Mesodermal cell (in vitro differentiated cells): ENCODE results near the gene POM121L2.
"Not testable (repeated sequence)": the region's sequence is repeated elsewhere in the genome, so short reads cannot be mapped to it uniquely, and the experiment has no call there.

Experiments used
- H3K27ac ChIP-seq: 2 replicates; pipeline ENCODE4 v1.7.0; 2013; ENCODE audit warnings: mild to moderate bottlenecking, low read depth, low read length, moderate library complexity; ENCODE audit not compliant: severe bottlenecking
- H3K36me3 ChIP-seq: 2 replicates; pipeline ENCODE4 v1.7.1; 2013; ENCODE audit warnings: mild to moderate bottlenecking, low read length, moderate library complexity; ENCODE audit not compliant: control insufficient read depth, insufficient read depth
- H3K4me1 ChIP-seq: one replicate; pipeline ENCODE4 v1.7.1; 2013; ENCODE audit warnings: mild to moderate bottlenecking, low read length; ENCODE audit not compliant: insufficient read depth, control insufficient read depth, poor library complexity, severe bottlenecking
- H3K4me3 ChIP-seq: 2 replicates; pipeline ENCODE4 v1.7.0; 2013; ENCODE audit warnings: low read length, control low read depth, mild to moderate bottlenecking; ENCODE audit not compliant: insufficient read depth, poor library complexity, severe bottlenecking; ENCODE audit errors: extremely low read depth
- H3K9me3 ChIP-seq: 2 replicates; pipeline ENCODE4 v1.7.1; 2013; ENCODE audit warnings: mild to moderate bottlenecking, low read length, moderate library complexity; ENCODE audit not compliant: control insufficient read depth
- WGBS, 2 experiments: methylation state at CpG; one replicate each; pipeline ENCODE4 v1.1.5; 2013; ENCODE audit warnings: missing lambda C conversion rate in 2 of 2; ENCODE audit not compliant: insufficient coverage in 2 of 2; 5-methylcytosine and 5-hydroxymethylcytosine counted together

Gene POM121L2

GRCh38 chr6:27280064-27280539, 32.0 kb downstream of the POM121L2 start:
- no peaks in the 10 kb centered on the region for H3K9me3 ChIP-seq
- no peaks in the 10 kb centered on the region for H3K4me1 ChIP-seq
- 3% methylated on average over 6 of the region's 17 CpGs; no CpG with 5 or more reads in 1 of the 2 experiments for WGBS, 2 experiments
- H3K27ac ChIP-seq, result no peak overlapping the region
- H3K4me3 ChIP-seq, result peak overlapping the region; percentile 58
- H3K36me3 ChIP-seq, result no peaks in the 10 kb centered on the region

- 1 to 5% methylated on average over 16 of the region's 24 CpGs for WGBS, 2 experiments
- H3K4me1 ChIP-seq, result no peaks in the 10 kb centered on the region
- H3K27ac ChIP-seq, result no peak overlapping the region
- peak overlapping the region; percentile 58 for H3K4me3 ChIP-seq
- no peaks in the 10 kb centered on the region for H3K9me3 ChIP-seq
- no peaks in the 10 kb centered on the region for H3K36me3 ChIP-seq
These were observed 32.5 kb downstream of the POM121L2 start for GRCh38 chr6:27279513-27280063.

GRCh38 chr6:27275025-27275956, 36.8 kb downstream of the POM121L2 start:
- Histone ChIP-seq H3K4me1 (no peaks in the 10 kb centered on the region), H3K9me3 (no peaks in the 10 kb centered on the region), H3K27ac (no peak overlapping the region), H3K36me3 (no peaks in the 10 kb centered on the region), H3K4me3 (no peak overlapping the region)
- 38 to 39% methylated on average over 30 to 31 of the region's 36 CpGs for WGBS, 2 experiments

GRCh38 chr6:27273783-27274182, 38.3 kb downstream of the POM121L2 start:
- WGBS, 2 experiments, result 72 to 76% methylated on average over 11 of the region's 11 CpGs
- H3K27ac ChIP-seq, result no peak overlapping the region
- H3K4me3 ChIP-seq, result no peak overlapping the region
- no peaks in the 10 kb centered on the region for H3K9me3 ChIP-seq
- no peaks in the 10 kb centered on the region for H3K36me3 ChIP-seq
- H3K4me1 ChIP-seq, result no peaks in the 10 kb centered on the region

- Histone ChIP-seq H3K4me1 (no peaks in the 10 kb centered on the region), H3K4me3 (no peak overlapping the region), H3K36me3 (no peaks in the 10 kb centered on the region), H3K9me3 (no peaks in the 10 kb centered on the region), H3K27ac (no peak overlapping the region)
- 89 to 95% methylated on average over 7 to 12 of the region's 14 CpGs for WGBS, 2 experiments
These were observed 43.3 kb downstream of the POM121L2 start for GRCh38 chr6:27268803-27269202.

- WGBS, 2 experiments, result 51 to 74% methylated on average over 15 to 21 of the region's 22 CpGs
- no peak overlapping the region for H3K4me3 ChIP-seq
These were observed 44.1 kb downstream of the POM121L2 start for GRCh38 chr6:27267857-27268434.

GRCh38 chr6:27267003-27267402, 45.1 kb downstream of the POM121L2 start:
- not testable (repeated sequence) for H3K36me3 ChIP-seq, H3K4me3 ChIP-seq, H3K9me3 ChIP-seq, H3K27ac ChIP-seq, H3K4me1 ChIP-seq
- 83 to 87% methylated on average over 3 of the region's 3 CpGs for WGBS, 2 experiments

More at GRCh38 chr6:27267857-27268434, 44.1 kb downstream of the POM121L2 start:
- no peak overlapping the region for H3K27ac ChIP-seq
- H3K36me3 ChIP-seq, result no peaks in the 10 kb centered on the region
- no peaks in the 10 kb centered on the region for H3K9me3 ChIP-seq
- H3K4me1 ChIP-seq, result no peaks in the 10 kb centered on the region

- WGBS, 2 experiments, result 85 to 96% methylated on average over 7 of the region's 8 CpGs
These were observed 48.2 kb downstream of the POM121L2 start for GRCh38 chr6:27263886-27264285.

GRCh38 chr6:27260836-27261375, 51.2 kb downstream of the POM121L2 start:
- peak overlapping the region; percentile 22 for H3K4me3 ChIP-seq
- WGBS, 2 experiments, result 8 to 13% methylated on average over 15 to 19 of the region's 30 CpGs
- no peaks in the 10 kb centered on the region for H3K4me1 ChIP-seq

More at GRCh38 chr6:27263886-27264285, 48.2 kb downstream of the POM121L2 start:
- H3K27ac ChIP-seq, result no peak overlapping the region
- H3K36me3 ChIP-seq, result no peaks in the 10 kb centered on the region
- no peaks in the 10 kb centered on the region for H3K9me3 ChIP-seq
- H3K4me1 ChIP-seq, result no peaks in the 10 kb centered on the region
- H3K4me3 ChIP-seq, result no peak overlapping the region

GRCh38 chr6:27260369-27260768, 51.7 kb downstream of the POM121L2 start:
- H3K4me3 ChIP-seq, result peak overlapping the region; percentile 22
- H3K9me3 ChIP-seq, result no peaks in the 10 kb centered on the region
- H3K27ac ChIP-seq, result no peak overlapping the region
- H3K36me3 ChIP-seq, result no peaks in the 10 kb centered on the region
- no peaks in the 10 kb centered on the region for H3K4me1 ChIP-seq
- WGBS, 2 experiments, result 6 to 7% methylated on average over 19 to 21 of the region's 21 CpGs

More at GRCh38 chr6:27260836-27261375, 51.2 kb downstream of the POM121L2 start:
- no peaks in the 10 kb centered on the region for H3K9me3 ChIP-seq
- no peak overlapping the region for H3K27ac ChIP-seq
- H3K36me3 ChIP-seq, result no peaks in the 10 kb centered on the region
